Sigmoid colon (tissue), 4 donors: ENCODE measurements around the gene SLCO2A1.

Experiments
- EP300 ChIP-seq, 4 donors: sonication (generic); formaldehyde crosslinking; IDR thresholded peaks; one replicate each; pipeline ENCODE4 v1.6.1; 2017; ENCODE audit warnings: antibody characterized with exemption in 4 of 4
- POLR2A ChIP-seq, 2 donors: fragments of 450-650 bp; IDR thresholded peaks; one replicate each; pipeline ENCODE4 v1.6.1; 2016; ENCODE audit warnings: antibody characterized with exemption in 2 of 2, mild to moderate bottlenecking in 2 of 2, moderate library complexity in 2 of 2
- POLR2AphosphoS5 ChIP-seq, 4 donors: sonication (generic); formaldehyde crosslinking; IDR thresholded peaks; one replicate each; pipeline ENCODE4 v1.6.1; 2017; ENCODE audit warnings: antibody characterized with exemption in 4 of 4
- TF ChIP-seq, protein P1 (sequence below), 4 experiments: fragments of 450-650 bp in 3 of 4; fragments of 200-600 bp in 1 of 4; IDR thresholded peaks; one replicate each; pipeline ENCODE4 v1.5.1; 2016 to 2019; ENCODE audit warnings: antibody characterized with exemption in 4 of 4, mild to moderate bottlenecking in 3 of 4, moderate library complexity in 2 of 4

DNA sequence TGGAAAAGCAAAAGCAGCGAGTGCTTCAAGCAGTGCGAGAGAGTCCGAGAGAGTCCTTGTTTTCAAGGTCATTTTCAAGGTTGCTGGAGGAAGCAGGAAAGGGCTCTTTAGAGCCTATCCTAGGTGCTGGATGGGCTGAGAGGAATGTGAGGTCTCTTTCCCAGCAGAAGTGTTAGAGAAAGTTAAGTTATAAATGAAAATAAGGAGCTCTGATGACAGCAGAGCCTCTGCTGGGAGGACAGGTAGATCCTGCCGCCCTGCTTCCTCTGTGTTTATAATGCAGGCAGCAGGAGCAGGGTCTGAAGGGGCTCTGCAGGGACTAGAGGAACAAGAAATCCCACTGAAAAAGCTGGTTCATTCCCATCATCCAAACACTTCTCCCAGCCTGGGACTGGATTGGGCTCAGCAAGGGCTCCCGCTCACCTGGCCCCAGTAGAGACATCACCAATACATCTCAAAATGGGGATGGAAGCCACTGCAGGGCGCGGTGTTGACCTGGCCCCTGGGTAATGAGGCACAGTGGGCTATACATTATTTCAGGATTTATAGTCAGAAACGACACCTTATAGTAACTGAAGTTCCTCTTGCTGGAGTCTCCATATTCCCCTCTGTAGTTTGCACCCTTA lies 92.6 kb downstream of the SLCO2A1 start:
- TF ChIP-seq, protein P1, sequence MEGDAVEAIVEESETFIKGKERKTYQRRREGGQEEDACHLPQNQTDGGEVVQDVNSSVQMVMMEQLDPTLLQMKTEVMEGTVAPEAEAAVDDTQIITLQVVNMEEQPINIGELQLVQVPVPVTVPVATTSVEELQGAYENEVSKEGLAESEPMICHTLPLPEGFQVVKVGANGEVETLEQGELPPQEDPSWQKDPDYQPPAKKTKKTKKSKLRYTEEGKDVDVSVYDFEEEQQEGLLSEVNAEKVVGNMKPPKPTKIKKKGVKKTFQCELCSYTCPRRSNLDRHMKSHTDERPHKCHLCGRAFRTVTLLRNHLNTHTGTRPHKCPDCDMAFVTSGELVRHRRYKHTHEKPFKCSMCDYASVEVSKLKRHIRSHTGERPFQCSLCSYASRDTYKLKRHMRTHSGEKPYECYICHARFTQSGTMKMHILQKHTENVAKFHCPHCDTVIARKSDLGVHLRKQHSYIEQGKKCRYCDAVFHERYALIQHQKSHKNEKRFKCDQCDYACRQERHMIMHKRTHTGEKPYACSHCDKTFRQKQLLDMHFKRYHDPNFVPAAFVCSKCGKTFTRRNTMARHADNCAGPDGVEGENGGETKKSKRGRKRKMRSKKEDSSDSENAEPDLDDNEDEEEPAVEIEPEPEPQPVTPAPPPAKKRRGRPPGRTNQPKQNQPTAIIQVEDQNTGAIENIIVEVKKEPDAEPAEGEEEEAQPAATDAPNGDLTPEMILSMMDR (IDR thresholded peaks at IDR 0.05): no peak
- TF ChIP-seq POLR2A (IDR thresholded peaks at IDR 0.05): no peak
- TF ChIP-seq POLR2AphosphoS5 (IDR thresholded peaks at IDR 0.05): no peak
- no peak for TF ChIP-seq EP300 (IDR thresholded peaks at IDR 0.05)
